Smooth muscle cell (in vitro differentiated cells): Measurements from ENCODE around the gene XYLT2. TPM values are rescaled to one million over a fixed set of nuclear protein-coding genes. Genes with fewer than 3 reads are reported as not detected.

Source experiments
- DNase-seq: peaks from one replicate; lab custom pipeline; 2025; ENCODE audit not compliant: unreplicated experiment; lab: John Stamatoyannopoulos, UW
- H2AFZ ChIP-seq: fragments of 200-600 bp; sonication (generic); 2 replicates; pipeline ENCODE4 v1.6.0; 2016; ENCODE audit warnings: antibody characterized with exemption, low read depth, mild to moderate bottlenecking
- H3F3A ChIP-seq: fragments of 200-600 bp; sonication (generic); 2 replicates; pipeline ENCODE4 v1.6.0; 2017; ENCODE audit warnings: antibody characterized with exemption, low read depth
- H3K27ac ChIP-seq: fragments of 200-600 bp; sonication (generic); 2 replicates; pipeline ENCODE4 v1.5.1; 2016; ENCODE audit warnings: low read depth, mild to moderate bottlenecking
- H3K27me3 ChIP-seq: fragments of 200-600 bp; sonication (generic); 2 replicates; pipeline ENCODE4 v1.6.1; 2016; ENCODE audit warnings: low read depth, mild to moderate bottlenecking
- H3K36me3 ChIP-seq: fragments of 200-600 bp; sonication (generic); 2 replicates; pipeline ENCODE4 v1.5.1; 2016; ENCODE audit warnings: low read depth
- H3K4me1 ChIP-seq: fragments of 200-600 bp; sonication (generic); 2 replicates; pipeline ENCODE4 v1.5.1; 2016; ENCODE audit warnings: low read depth
- H3K4me2 ChIP-seq: fragments of 200-600 bp; sonication (generic); 2 replicates; pipeline ENCODE4 v1.6.0; 2016; ENCODE audit warnings: mild to moderate bottlenecking
- H3K4me3 ChIP-seq: fragments of 200-600 bp; sonication (generic); 2 replicates; pipeline ENCODE4 v1.5.1; 2016; ENCODE audit warnings: mild to moderate bottlenecking
- H3K79me2 ChIP-seq: fragments of 200-600 bp; sonication (generic); 2 replicates; pipeline ENCODE4 v1.6.0; 2016; ENCODE audit warnings: low read depth, mild to moderate bottlenecking
- H3K9ac ChIP-seq: fragments of 200-600 bp; sonication (generic); 2 replicates; pipeline ENCODE4 v1.6.0; 2016; ENCODE audit warnings: low read depth
- H3K9me3 ChIP-seq: fragments of 200-600 bp; sonication (generic); replicated peaks from 2 replicates; pipeline ENCODE4 v1.5.1; 2016; ENCODE audit warnings: low read depth
- H4K20me1 ChIP-seq: fragments of 200-600 bp; sonication (generic); 2 replicates; pipeline ENCODE4 v1.6.0; 2016; ENCODE audit warnings: low read depth
- CTCF ChIP-seq: fragments of 200-600 bp; sonication (generic); IDR thresholded peaks from 2 replicates; pipeline ENCODE4 v1.5.1; 2017; ENCODE audit warnings: borderline replicate concordance, mild to moderate bottlenecking, antibody characterized with exemption; ENCODE audit not compliant: insufficient read depth, poor library complexity, severe bottlenecking
- WGBS: methylation state at CpG from one replicate; pipeline ENCODE4 v1.1.7; 2016; ENCODE audit warnings: low lambda C conversion rate; 5-methylcytosine and 5-hydroxymethylcytosine counted together
- polyA plus RNA-seq: library from polyadenylated mRNA; unstranded; fragments of >200 nt; fragmentation: Nextera tagmentation; extraction: Ambion mirVana; gene quantifications from 2 replicates; pipeline ENCODE4 v1.2.1, GENCODE V29; 2016
- total RNA-seq: library from RNA; depleted of rRNA; stranded (reverse); fragments of >200 nt; gene quantifications from 2 replicates; pipeline ENCODE4 v1.2.3, GENCODE V29; 2014

XYLT2 gene
- total and polyA plus RNA-seq, 2 experiments from 2014 or later = 32.3 to 34.3 TPM

GRCh38 chr17:50363217-50364060, 17.5 kb downstream of the XYLT2 start:
- Histone ChIP-seq H3K27ac (peak overlapping the region; percentile 8), H2AFZ (no peak overlapping the region), H3K36me3 (no peaks in the 10 kb centered on the region), H3F3A (peaks cover 9% of the 10 kb centered on the region), H3K9ac (no peak overlapping the region), H3K4me2 (peak overlapping the region; percentile 2), H3K4me1 (peaks cover 13% of the 10 kb centered on the region), H4K20me1 (no peaks in the 10 kb centered on the region), H3K9me3 (no peaks in the 10 kb centered on the region), H3K4me3 (no peak overlapping the region), H3K79me2 (no peaks in the 10 kb centered on the region), H3K27me3 (no peaks in the 10 kb centered on the region)
- no peak for TF ChIP-seq CTCF
- WGBS = 29% methylated on average over 8 of the region's 8 CpGs
- no peak for DNase-seq

GRCh38 chr17:50364061-50364458, 18.1 kb downstream of the XYLT2 start:
- no peak overlapping the region for H3K9ac ChIP-seq
- no peak overlapping the region for H3K4me2 ChIP-seq
- H3K4me3 ChIP-seq = no peak overlapping the region
- no peak for DNase-seq
- H3K9me3 ChIP-seq = no peaks in the 10 kb centered on the region
- H2AFZ ChIP-seq = no peak overlapping the region
- H3F3A ChIP-seq = peaks cover 9% of the 10 kb centered on the region
- 80% methylated on average over 4 of the region's 4 CpGs for whole genome bisulfite sequencing
- H3K27ac ChIP-seq = no peak overlapping the region
- no peak for TF ChIP-seq CTCF
- H4K20me1 ChIP-seq = no peaks in the 10 kb centered on the region
- H3K4me1 ChIP-seq = peaks cover 13% of the 10 kb centered on the region
- H3K27me3 ChIP-seq = no peaks in the 10 kb centered on the region
- H3K79me2 ChIP-seq = no peaks in the 10 kb centered on the region
- no peaks in the 10 kb centered on the region for H3K36me3 ChIP-seq

- Histone ChIP-seq H3F3A (peaks cover 9% of the 10 kb centered on the region), H3K4me1 (peaks cover 13% of the 10 kb centered on the region), H3K9me3 (no peaks in the 10 kb centered on the region), H3K4me2 (no peak overlapping the region), H3K27ac (no peak overlapping the region), H4K20me1 (no peaks in the 10 kb centered on the region), H3K36me3 (peaks cover 2% of the 10 kb centered on the region), H3K9ac (no peak overlapping the region), H3K4me3 (no peak overlapping the region), H3K27me3 (no peaks in the 10 kb centered on the region), H3K79me2 (no peaks in the 10 kb centered on the region), H2AFZ (no peak overlapping the region)
- no peak for DNase-seq
- 57% methylated on average over 9 of the region's 9 CpGs for WGBS
- TF ChIP-seq CTCF = no peak
These were observed 18.8 kb downstream of the XYLT2 start for GRCh38 chr17:50364715-50365114.

GRCh38 chr17:50365165-50365564, 19.2 kb downstream of the XYLT2 start:
- DNase-seq = no peak
- Histone ChIP-seq H3K4me2 (no peak overlapping the region), H3K27ac (no peak overlapping the region), H2AFZ (no peak overlapping the region), H3K36me3 (peaks cover 5% of the 10 kb centered on the region), H3F3A (peaks cover 9% of the 10 kb centered on the region), H3K4me3 (no peak overlapping the region), H4K20me1 (no peaks in the 10 kb centered on the region), H3K4me1 (peaks cover 13% of the 10 kb centered on the region), H3K9me3 (no peaks in the 10 kb centered on the region), H3K9ac (no peak overlapping the region), H3K27me3 (no peaks in the 10 kb centered on the region), H3K79me2 (no peaks in the 10 kb centered on the region)
- TF ChIP-seq CTCF = no peak
- WGBS = 81% methylated on average over 2 of the region's 2 CpGs
